Frontal cortex (tissue), 4 donors: ENCODE data around the gene KCTD2. TPM values are rescaled to one million over a fixed set of nuclear protein-coding genes. Genes with fewer than 3 reads are reported as not detected.

ENCODE experiments used
- DNase-seq, 2 donors: peaks; one replicate each; pipeline ENCODE4 v3.0.0; 2012; ENCODE audit warnings: low spot score in 2 of 2
- FAIRE-seq: peaks from 2 replicates; lab custom pipeline; 2012; peaks lifted over from hg19 to GRCh38; lab: Jason Lieb, UNC
- total RNA-seq: library from RNA; depleted of rRNA; stranded (reverse); fragments of >200 nt; gene quantifications from one replicate; pipeline ENCODE4 v1.2.3, GENCODE V29; 2014
- donor health status: control.
- donor health status: control.
- donor health status: control.

KCTD2 gene
- total RNA-seq, 1 donor from 2014 or later = 28.9 TPM

DNA sequence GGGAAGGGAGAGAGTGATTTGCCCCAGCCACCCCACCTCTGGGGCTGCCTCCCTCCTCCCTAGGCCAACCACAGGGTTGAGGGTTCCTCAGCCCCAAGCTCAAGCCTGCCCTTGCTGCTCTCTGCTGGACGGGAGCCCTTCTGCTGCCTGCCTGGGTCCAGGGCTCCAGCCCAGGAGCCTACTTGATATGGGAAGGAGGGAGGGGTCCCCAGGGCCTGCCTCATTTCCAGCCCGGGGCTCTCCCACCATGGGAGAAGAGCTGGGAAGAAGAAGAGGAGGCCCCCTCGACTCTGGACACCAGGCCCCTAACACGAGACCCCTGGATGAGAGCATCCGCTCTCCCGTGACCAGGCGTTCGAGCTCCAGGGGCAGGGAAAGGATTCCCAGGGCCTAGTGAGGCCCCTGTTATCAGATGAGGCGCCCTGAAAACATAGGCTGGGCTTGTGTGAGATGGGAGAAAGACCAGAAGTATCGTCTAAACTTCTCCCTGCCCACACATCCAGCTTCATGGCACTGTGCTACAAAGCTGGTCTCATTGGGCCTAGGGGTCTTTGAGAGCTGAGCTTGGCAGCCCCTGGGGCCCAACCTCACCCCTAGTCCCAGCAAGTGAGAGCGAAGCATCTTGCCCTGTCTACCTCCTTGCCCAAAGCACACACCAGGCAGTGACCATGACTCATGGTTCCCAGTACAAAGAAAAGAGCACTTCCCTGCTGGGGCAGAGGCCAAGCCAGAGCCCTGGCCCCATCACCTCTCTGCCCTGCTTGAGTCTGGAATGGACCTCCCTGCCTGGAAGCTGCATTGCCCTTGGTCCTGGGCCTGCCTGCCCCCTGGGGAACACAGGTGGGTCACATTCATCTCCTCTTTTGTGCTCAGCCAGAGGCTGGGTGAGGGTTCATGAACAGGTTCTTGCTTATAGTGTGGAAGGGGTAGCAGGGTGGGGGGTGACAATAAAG is 41.7 kb downstream of the KCTD2 start:
- FAIRE-seq (no peak), DNase-seq (no peak)

- FAIRE-seq (no peak), DNase-seq (no peak)
Measured at GRCh38 chr17:75090871-75091854, 44.1 kb downstream of the KCTD2 start.

DNA sequence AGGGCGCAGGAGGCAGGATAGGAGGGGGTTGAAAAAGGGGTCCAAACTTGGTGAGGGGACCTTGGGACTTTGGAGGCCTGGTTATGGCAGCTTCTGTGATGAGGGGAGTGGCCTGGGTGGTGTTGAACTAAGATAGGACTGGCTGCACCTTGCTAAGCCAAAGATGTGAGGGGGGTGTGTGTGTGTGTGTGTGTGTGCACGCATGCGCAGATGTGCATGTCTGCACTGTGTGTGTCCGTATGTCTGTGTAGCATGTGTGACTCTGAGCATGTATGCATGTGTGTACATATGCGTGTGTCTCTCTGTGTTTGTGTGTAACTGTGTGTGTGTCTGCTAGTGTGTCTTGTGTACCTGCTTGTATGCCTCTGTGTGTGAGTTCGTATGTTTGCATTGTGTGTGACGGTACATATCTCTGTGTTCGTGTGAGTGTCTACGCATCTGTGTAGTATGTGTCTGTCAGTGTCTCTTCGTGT is 44.9 kb downstream of the KCTD2 start:
- no peak for FAIRE-seq
- no peak for DNase-seq

DNA sequence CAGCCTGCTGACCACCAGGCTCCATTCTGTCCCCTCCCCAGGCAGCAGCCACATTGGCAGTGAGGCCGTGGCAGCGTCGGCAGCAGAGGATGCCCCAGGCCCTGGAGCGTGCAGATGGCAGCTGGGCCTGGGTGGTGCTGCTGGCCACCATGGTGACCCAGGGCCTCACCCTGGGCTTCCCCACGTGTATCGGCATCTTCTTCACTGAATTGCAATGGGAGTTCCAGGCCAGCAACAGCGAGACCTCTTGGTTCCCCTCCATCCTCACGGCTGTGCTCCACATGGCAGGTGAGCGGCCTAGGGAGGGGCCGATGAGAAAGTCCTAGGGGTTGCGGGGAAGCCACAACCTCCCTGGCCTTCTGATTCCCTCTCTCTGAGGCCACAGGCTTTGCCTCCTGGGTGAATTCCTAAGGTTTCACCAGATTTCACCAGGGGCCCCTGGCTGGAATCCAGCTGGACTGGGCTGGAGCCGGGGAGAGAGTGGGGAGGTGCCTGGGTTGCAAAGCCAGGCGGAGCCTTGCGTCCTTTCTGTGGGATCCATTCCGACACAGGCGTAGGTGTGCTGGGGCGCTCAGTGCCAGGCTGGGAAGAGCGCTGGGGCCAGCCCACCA is 46.6 kb downstream of the KCTD2 start:
- DNase-seq (no peak), FAIRE-seq (no peak)

GRCh38 chr17:75094871-75095399 is 47.9 kb downstream of the KCTD2 start:
- DNase-seq (no peak), FAIRE-seq (no peak)

GRCh38 chr17:75096082-75096625 is 49.1 kb downstream of the KCTD2 start:
- no peak for FAIRE-seq
- DNase-seq = no peak

GRCh38 chr17:75097865-75098264 is 50.8 kb downstream of the KCTD2 start:
- FAIRE-seq = no peak

GRCh38 chr17:75098861-75099260 is 51.8 kb downstream of the KCTD2 start:
- no peak for FAIRE-seq
- no peak for DNase-seq

More at GRCh38 chr17:75097865-75098264, 50.8 kb downstream of the KCTD2 start:
- DNase-seq = no peak

DNA sequence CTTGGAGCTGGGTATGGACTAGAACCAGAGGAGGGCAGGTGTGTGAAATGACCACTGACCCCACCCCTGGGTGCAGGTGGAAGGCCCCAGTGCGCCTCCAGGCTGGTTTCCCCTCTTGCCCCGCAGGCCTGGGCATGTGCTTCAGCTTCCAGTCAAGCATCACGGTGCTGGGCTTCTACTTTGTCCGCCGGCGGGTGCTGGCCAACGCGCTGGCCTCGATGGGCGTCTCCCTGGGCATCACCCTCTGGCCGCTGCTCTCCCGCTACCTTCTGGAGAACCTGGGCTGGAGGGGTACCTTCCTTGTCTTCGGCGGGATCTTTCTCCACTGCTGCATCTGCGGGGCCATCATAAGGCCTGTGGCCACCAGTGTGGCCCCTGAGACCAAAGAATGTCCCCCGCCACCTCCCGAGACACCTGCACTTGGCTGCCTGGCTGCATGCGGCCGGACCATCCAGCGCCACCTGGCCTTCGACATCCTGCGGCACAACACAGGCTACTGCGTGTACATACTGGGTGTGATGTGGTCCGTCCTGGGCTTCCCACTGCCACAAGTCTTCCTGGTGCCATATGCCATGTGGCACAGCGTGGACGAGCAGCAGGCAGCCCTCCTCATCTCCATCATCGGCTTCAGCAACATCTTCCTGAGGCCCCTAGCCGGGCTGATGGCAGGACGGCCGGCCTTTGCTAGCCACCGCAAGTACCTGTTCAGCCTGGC is 53.0 kb downstream of the KCTD2 start:
- FAIRE-seq (no peak), DNase-seq (no peak)

DNA sequence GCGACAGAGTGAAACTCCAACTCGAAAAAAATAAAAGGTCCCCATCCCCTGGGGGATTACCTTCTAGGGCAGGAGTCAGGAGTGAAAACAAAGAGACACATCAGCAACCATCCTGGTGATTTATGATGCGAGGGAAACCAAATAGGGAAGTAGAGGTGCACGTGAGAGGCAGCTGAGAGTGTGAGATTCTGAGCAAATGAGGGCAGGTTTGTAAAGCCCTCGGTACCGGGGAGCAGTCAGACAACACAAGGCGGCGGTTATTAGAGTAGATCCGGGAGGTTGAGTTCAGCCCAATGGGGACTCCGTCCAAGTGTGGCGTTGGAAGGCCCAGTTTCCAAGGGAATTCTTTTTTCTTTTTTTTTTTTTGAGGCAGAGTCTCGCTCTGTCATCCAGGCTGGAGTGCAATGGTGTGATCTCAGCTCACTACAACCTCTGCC is 55.4 kb downstream of the KCTD2 start:
- no peak for DNase-seq
- FAIRE-seq = no peak

- DNase-seq (no peak), FAIRE-seq (no peak)
Measured at GRCh38 chr17:75103601-75104554, 56.9 kb downstream of the KCTD2 start.

DNA sequence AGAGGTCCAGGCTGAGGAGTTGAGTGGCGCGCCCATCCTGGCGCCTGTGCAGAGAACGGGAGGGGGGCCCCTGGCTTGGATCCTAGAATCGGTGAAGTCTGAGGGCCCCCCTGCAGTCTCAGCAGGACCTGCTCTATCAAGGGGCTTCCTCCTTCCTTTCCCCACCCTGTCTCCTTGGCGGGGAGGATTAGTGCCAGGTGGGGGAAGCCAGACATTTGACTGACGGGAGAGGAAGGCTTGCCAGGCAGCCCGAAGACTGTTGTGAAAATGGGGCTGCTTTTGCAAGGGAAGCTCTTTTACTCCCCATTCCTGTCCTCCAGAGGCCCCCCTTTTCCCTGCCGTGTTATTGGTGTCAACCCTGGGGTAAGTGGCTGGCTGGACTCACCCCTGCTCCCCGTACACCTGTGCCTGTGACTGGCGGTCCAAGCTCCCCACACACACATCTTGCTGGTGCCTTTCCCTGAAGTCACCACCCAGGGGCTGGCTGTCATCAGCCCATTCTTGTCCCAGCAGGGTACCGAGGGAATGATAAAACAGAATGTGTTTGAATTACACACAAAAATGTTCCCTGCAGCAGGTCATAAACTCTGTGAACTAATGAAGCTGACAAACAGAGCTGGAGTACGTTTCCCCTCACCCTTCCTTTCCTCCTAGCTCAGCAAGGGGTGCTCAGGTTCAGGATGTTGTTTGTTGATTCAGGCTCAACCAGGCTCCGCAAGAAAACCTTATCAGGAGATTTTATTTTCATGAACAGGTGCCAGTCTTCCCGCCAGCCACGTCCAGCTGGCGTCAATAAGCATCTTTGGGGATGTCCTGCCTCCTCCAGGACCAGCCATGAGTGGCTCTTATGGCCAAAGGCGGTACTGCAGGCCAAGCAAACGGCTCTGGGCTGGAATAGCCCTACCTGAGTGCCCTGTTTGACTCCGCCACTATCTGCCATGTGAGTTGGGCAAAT is 58.4 kb downstream of the KCTD2 start:
- DNase-seq (peak in 1 of 2 donors; percentile 69), FAIRE-seq (no peak)

GRCh38 chr17:75108193-75108592 is 61.2 kb downstream of the KCTD2 start:
- FAIRE-seq (no peak), DNase-seq (no peak)

DNA sequence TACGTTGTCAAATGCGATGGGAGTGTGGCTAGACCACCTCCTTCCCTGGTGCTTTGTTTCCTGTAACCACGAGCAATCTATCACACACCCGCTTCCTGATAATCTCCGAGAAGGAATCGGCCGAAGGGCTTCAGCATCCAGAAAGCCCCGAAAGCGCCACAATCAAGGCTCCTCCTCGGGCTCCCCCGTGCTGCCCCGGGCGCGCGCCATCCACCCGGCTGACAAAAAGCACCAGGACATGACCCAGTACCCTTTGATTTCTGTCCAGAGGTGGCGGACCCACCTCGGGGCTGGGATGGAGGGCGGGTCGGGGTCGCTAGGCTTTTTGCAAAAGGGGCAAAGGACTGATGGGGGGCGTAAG is 62.0 kb downstream of the KCTD2 start:
- DNase-seq (no peak), FAIRE-seq (no peak)

GRCh38 chr17:75109407-75110233 is 62.6 kb downstream of the KCTD2 start, which contains the start of gene ARMC7:
ARMC7 (plus strand) TSS chr17:75109969; CDS start chr17:75110289, 320 bp downstream.
- FAIRE-seq = no peak

More at GRCh38 chr17:75109407-75110233, 62.6 kb downstream of the KCTD2 start, which contains the start of gene ARMC7:
- DNase-seq = peak; percentile 87 to 95
